LNCAP (cell line): ENCODE measurements around the gene PGLYRP1.

ENCODE experiments used
- CTCF ChIP-seq: fragments of 450-650 bp; IDR thresholded peaks from 2 replicates; pipeline ENCODE4 v1.5.1; 2017; ENCODE audit warnings: mild to moderate bottlenecking

The PGLYRP1 gene

GRCh38 chr19:45976178-45976577 is 46.7 kb downstream of the PGLYRP1 start:
- no peak for TF ChIP-seq CTCF

- TF ChIP-seq CTCF: no peak
Observed at GRCh38 chr19:45975306-45976070, 47.4 kb downstream of the PGLYRP1 start.

- no peak for TF ChIP-seq CTCF
Observed at GRCh38 chr19:45973553-45974338, 49.1 kb downstream of the PGLYRP1 start, which contains the start of gene NOVA2. NOVA2 (minus strand) TSS chr19:45973865; CDS start chr19:45973351, 514 bp downstream.

- TF ChIP-seq CTCF: no peak
Observed at GRCh38 chr19:45972947-45973540, 49.8 kb downstream of the PGLYRP1 start.

GRCh38 chr19:45972081-45972946 is 50.5 kb downstream of the PGLYRP1 start:
- TF ChIP-seq CTCF: no peak

- TF ChIP-seq CTCF: no peak
Observed at GRCh38 chr19:45971260-45971902, 51.5 kb downstream of the PGLYRP1 start.
